Activated T-cell treated with anti-CD3 and anti-CD28 coated beads, Interleukin-2, amount 50 U/mL, for 24 hours (primary cell): ENCODE measurements around the gene NDOR1.

Experiments
- DNase-seq: peaks from one replicate; pipeline ENCODE4 v3.0.0-alpha.2; 2020
- H3K27ac Mint-ChIP-seq: 2 replicates; pipeline ENCODE4 v1.8.0; 2020; ENCODE audit warnings: mild to moderate bottlenecking, mixed read lengths
- H3K27me3 Mint-ChIP-seq: 2 replicates; pipeline ENCODE4 v1.8.0; 2020; ENCODE audit warnings: mixed read lengths
- H3K36me3 Mint-ChIP-seq: 2 replicates; pipeline ENCODE4 v1.8.0; 2020; ENCODE audit warnings: low read depth, mixed read lengths
- H3K4me1 Mint-ChIP-seq: 2 replicates; pipeline ENCODE4 v1.8.0; 2020; ENCODE audit warnings: low read depth, mixed read lengths
- H3K4me3 Mint-ChIP-seq: 2 replicates; pipeline ENCODE4 v1.8.0; 2020; ENCODE audit warnings: mild to moderate bottlenecking, moderate library complexity, mixed read lengths
- H3K9me3 Mint-ChIP-seq: 2 replicates; pipeline ENCODE4 v1.8.0; 2020; ENCODE audit warnings: mixed read lengths

Gene NDOR1

DNA sequence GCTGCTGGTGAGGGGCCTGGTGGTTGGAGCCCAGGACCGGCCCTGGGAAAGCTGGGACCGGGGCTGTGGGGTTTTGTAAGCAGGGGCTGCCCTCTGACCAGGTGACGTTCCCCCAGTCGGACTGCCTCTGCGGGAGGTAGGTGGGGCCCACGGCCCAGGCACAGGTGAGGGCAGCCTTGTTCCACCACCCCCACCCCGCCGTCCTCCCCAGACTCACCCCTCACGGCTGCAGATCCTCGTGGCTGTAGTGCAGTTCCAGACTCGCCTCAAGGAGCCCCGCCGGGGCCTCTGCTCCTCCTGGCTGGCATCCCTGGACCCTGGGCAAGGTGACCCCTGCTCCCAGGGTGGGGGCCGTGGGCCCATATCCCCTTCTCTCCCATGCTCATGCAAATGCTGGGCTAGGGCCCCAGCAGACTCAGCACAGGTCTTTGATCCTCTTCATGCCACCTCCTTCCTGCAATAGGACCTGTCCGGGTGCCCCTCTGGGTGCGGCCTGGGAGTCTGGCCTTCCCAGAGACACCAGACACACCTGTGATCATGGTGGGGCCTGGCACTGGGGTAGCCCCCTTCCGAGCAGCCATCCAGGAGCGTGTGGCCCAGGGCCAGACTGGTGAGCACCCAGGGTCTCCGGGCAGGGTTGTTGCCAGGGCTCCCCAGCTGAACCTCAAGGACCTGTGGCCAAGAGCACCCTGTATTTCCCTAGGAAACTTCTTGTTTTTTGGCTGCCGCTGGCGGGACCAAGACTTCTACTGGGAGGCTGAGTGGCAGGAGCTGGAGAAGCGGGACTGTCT lies 9.9 kb downstream of the NDOR1 start:
- Mint-ChIP-seq H3K27me3 (no peaks in the 10 kb centered on the region), H3K9me3 (no peaks in the 10 kb centered on the region), H3K4me3 (no peak overlapping the region), H3K27ac (no peak overlapping the region), H3K36me3 (peaks cover 59% of the 10 kb centered on the region), H3K4me1 (no peaks in the 10 kb centered on the region)
- no peak for DNase-seq

DNA sequence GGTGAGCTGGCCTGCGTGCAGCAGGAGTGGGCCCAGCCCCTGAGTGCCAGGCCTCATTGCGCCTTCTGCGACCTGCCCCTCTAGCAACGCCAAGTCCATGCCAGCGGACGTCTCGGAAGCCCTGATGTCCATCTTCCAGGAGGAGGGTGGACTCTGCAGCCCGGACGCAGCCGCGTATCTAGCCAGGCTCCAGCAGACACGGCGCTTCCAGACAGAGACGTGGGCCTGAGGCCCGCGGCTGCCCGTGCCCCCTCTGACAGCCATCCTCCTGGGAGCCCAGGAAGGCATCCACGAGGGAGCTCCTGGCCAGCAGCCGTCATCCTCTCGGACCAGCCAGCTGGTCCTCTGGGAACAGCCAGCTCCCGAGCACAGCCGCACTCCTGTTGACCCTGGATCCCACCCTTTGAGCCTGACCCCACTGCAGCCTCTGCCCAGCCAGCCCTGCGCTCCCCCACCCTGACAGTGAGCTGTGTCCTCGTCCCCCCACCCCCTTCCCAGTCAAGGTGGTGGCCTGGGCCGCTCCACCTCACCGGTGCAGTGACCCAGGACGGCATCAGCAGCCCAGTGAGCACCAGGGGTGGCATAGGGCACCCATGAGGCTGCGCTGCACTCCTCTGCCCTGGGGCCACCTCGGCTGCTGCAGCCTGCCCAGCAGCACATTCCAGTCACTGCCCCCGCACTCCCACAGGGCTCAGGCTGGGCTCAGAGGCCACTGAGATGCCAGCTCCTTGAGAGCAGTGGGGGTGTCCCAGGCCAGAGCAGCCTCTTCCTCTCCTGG lies 10.9 kb downstream of the NDOR1 start:
- no peak for DNase-seq
- Mint-ChIP-seq H3K9me3 (no peaks in the 10 kb centered on the region), H3K27ac (no peak overlapping the region), H3K4me3 (no peak overlapping the region), H3K27me3 (no peaks in the 10 kb centered on the region), H3K36me3 (peaks cover 50% of the 10 kb centered on the region), H3K4me1 (no peaks in the 10 kb centered on the region)

DNA sequence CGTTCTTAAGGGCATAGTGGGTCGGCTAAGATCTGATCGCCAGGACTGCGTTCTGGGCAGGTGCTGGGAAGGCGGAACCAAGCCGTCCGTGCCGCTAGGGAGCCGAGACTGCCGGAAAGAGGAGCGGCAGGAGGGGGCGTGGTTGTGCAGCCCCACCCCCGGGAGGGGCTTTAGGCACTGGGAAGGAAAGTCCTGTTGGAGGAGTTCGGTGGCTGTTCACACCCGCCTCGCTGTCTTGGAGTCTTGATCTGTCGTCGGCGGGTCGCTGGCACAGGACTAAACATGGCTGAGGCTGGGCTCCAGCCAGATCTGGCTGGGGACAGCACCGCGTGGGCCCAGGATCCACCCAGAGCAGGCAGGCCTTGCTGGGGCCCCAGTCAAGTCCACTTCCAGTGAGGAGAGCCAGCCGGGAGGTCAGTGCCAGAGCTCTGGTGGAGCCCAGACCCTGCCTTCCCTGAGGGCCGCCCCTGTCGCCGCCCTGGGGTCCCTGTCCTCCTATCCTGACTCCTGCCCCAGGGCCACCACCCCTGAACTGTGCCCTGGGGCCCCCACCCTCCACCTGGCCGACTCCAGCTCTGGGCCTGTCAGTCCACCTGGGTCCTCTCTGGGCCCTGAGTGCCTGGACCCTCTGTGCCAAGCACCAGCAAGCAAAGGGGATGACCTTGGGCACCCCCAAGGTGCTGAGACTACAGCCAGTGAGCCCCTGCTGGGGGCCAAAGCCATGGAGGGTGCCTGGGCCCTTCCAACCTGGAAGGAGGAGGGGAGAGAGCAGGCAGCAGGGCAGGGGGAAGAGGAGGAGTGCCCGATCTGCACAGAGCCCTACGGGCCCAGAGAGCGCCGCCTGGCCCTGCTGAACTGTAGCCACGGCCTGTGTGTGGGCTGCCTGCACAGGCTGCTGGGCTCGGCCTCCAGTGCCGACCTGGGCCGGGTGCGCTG lies 12.0 kb downstream of the NDOR1 start:
- Mint-ChIP-seq H3K36me3 (peaks cover 46% of the 10 kb centered on the region), H3K9me3 (no peaks in the 10 kb centered on the region), H3K4me3 (no peak overlapping the region), H3K4me1 (no peaks in the 10 kb centered on the region), H3K27me3 (no peaks in the 10 kb centered on the region), H3K27ac (no peak overlapping the region)
- no peak for DNase-seq

DNA sequence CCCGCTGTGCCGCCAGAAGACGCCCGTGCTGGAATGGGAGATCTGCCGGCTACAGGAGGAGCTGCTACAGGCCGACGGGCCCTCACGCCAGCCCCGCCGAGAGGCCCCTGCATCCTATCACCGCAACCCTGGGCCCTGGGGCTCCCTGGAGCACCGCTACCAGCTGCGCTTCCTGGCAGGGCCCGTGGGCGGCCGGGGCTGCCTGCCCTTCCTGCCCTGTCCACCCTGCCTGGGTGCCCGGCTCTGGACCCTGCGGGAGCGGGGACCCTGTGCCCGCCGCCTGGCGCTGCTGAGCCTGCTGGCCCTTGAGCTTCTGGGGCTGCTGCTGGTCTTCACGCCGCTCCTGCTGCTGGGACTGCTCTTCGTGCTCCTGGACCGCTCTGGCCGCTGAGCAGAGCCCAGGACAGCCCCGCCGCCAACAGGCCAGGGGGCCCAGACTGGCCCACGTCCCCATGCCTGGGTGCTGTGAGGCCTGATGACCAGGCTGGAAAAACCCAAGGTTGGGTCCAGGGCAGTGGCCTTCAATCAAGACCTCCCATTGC lies 12.8 kb downstream of the NDOR1 start:
- no peak for DNase-seq
- Mint-ChIP-seq H3K27ac (no peak overlapping the region), H3K36me3 (peaks cover 39% of the 10 kb centered on the region), H3K4me1 (peaks cover 5% of the 10 kb centered on the region), H3K27me3 (no peaks in the 10 kb centered on the region), H3K9me3 (no peaks in the 10 kb centered on the region), H3K4me3 (no peak overlapping the region)

DNA sequence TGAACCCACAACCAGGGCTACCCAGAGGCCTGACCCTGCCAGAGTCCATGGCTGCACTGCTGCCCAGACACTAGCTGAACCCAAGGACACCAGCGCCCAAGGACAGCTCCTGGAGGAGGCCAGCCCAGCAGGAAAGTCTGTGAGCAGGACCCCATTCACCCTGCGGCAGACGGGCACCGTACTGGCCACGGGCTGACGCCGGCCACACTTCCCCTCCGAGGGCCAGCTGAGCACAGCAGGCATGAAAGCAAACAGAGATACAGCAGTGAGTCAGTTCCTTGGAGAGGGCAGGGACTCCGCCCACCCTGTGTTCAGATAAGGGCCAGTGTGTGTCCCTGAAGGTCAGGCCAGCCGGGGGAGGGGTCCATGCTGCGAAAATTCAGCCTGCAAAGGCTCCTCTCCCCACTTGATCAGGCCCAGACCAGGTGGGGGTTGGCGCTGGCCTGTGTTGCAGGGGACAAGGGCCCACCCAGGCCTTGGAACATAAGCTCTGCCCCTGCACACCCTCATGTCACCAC lies 13.3 kb downstream of the NDOR1 start:
- peaks cover 39% of the 10 kb centered on the region for H3K36me3 Mint-ChIP-seq

DNA sequence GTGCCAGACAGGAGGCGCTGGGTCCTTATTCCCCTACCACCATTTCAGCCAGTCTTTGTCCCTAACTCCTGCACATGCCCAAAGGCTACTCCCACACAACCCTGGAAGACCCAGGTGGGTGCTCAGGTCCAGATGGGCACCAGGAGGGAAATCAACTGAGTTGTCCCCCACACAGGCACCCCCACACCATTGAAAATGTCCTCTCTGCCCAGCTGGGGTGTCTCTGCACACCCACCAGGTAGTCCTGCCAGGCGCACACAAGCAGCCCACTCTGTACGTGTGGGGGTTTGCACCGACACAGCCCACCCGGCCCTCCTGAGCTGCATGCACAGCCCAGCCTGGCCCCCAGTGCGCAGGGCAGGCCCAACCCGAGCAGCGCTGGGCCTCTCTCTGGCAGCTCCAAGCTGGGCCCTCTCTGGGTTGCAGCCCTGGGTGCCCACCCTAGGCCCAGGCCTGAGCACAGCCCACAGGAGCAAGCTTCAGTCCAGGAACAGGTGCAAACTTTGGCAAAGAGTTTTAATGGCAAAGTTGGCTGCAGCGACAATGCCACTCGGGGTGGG lies 14.3 kb downstream of the NDOR1 start:
- H3K4me1 Mint-ChIP-seq, result peaks cover 9% of the 10 kb centered on the region
- H3K27ac Mint-ChIP-seq, result no peak overlapping the region
- no peaks in the 10 kb centered on the region for H3K9me3 Mint-ChIP-seq
- DNase-seq, result no peak
- no peak overlapping the region for H3K4me3 Mint-ChIP-seq
- H3K27me3 Mint-ChIP-seq, result no peaks in the 10 kb centered on the region
- H3K36me3 Mint-ChIP-seq, result peaks cover 31% of the 10 kb centered on the region

More for the DNA sequence above, 13.3 kb downstream of the NDOR1 start:
- Mint-ChIP-seq H3K9me3 (no peaks in the 10 kb centered on the region), H3K4me1 (peaks cover 5% of the 10 kb centered on the region), H3K27me3 (no peaks in the 10 kb centered on the region), H3K4me3 (no peak overlapping the region), H3K27ac (no peak overlapping the region)
- no peak for DNase-seq

DNA sequence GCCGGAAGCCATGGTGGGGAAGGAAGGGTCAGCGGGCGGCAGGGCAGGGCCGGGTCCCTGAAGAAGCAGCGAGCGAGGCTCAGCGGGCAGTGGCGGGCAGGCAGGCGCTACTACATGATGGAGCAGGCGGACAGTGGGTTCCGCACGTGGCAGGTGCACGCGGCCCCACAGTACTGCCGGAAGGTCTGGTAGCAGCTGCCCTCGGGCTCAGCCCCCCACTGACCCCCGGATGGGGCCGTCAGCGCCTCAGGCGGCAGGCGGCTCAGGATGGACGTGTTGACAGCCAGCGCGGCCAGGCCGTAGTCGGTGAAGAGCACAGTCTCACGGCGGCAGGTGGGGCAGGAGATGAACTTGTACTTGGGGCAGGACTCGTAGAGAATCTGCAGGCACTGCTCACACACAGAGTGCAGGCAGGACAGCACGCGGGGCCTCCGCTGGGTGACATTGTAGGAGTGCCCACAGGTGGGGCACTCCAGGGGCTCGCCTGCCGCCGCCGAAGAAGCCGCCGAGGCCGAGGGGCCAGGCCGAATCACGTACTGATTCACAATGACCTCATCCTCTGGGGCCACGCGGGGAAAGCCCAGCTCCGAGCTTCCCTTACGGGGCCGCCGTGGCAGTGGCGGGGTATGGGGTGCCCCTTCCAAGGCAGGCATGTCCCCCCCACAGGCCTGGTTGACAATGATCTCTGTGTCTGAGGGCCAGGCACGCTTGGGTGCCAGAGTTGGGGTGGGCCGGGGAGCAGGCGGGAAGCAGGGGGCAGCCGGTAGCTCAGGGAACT lies 15.0 kb downstream of the NDOR1 start:
- DNase-seq, result no peak
- Mint-ChIP-seq H3K9me3 (no peaks in the 10 kb centered on the region), H3K4me3 (peak overlapping the region; percentile 39), H3K27me3 (no peaks in the 10 kb centered on the region), H3K36me3 (peaks cover 26% of the 10 kb centered on the region), H3K4me1 (peaks cover 11% of the 10 kb centered on the region), H3K27ac (no peak overlapping the region)

DNA sequence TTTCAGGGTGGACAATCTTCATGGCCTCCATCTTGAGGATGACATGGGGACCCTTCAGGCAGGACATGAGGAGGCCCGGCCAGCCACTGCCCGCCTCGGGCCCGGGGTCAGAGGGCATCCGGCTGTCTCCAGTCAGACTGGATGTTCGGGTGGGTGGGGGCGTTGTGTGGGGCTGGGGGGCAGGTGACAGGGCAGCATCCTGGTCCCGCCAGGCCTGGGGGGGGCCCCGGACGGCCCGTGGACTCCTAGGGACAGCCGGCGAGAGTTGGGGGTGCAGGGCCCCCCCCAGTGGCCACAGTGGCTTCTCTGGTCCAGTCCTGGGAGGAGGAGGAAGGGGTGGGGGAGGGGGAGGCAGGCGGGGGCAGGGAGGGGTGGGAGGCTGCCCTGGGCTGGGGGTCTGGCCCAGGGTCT lies 15.6 kb downstream of the NDOR1 start:
- H3K27me3 Mint-ChIP-seq, result no peaks in the 10 kb centered on the region
- no peaks in the 10 kb centered on the region for H3K9me3 Mint-ChIP-seq
- H3K36me3 Mint-ChIP-seq, result peaks cover 20% of the 10 kb centered on the region
- no peak for DNase-seq
- H3K4me1 Mint-ChIP-seq, result peaks cover 11% of the 10 kb centered on the region
- H3K27ac Mint-ChIP-seq, result no peak overlapping the region
- H3K4me3 Mint-ChIP-seq, result peak overlapping the region; percentile 39

DNA sequence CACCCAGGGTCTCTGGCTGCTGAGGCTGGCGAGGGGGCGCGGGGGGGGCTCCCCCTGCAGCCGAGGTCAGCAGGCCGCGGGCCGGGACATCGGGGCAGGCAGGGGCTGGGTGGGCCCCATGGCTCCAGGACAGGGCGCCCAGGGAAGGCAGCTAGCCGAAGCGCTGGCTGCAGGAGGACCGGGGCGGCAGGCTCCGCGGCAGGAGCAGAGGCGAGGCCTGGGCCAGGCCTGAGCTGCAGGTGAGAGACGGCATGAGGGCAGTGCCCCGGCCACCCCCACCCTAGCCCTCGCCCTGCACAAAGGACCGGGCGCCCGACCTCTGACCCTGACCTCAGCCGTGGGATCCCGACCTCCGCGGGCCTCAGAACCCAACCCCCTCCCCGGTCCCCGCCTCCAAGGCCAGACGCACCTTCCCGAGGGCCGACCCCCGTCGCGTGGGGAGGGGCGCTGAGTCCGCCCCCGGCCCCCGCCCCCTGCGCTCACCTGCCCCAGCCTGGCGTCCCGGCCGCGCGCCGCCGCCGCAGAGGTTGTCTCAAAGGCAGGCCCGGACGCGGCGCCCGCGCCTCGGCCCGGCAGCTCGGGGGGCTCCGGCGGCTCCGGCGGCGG lies 16.1 kb downstream of the NDOR1 start:
- Mint-ChIP-seq H3K4me1 (peaks cover 11% of the 10 kb centered on the region), H3K36me3 (peaks cover 15% of the 10 kb centered on the region), H3K27ac (peak overlapping the region; percentile 14), H3K27me3 (no peaks in the 10 kb centered on the region), H3K9me3 (no peaks in the 10 kb centered on the region), H3K4me3 (peak overlapping the region; percentile 45)
- DNase-seq, result peak; percentile 47

DNA sequence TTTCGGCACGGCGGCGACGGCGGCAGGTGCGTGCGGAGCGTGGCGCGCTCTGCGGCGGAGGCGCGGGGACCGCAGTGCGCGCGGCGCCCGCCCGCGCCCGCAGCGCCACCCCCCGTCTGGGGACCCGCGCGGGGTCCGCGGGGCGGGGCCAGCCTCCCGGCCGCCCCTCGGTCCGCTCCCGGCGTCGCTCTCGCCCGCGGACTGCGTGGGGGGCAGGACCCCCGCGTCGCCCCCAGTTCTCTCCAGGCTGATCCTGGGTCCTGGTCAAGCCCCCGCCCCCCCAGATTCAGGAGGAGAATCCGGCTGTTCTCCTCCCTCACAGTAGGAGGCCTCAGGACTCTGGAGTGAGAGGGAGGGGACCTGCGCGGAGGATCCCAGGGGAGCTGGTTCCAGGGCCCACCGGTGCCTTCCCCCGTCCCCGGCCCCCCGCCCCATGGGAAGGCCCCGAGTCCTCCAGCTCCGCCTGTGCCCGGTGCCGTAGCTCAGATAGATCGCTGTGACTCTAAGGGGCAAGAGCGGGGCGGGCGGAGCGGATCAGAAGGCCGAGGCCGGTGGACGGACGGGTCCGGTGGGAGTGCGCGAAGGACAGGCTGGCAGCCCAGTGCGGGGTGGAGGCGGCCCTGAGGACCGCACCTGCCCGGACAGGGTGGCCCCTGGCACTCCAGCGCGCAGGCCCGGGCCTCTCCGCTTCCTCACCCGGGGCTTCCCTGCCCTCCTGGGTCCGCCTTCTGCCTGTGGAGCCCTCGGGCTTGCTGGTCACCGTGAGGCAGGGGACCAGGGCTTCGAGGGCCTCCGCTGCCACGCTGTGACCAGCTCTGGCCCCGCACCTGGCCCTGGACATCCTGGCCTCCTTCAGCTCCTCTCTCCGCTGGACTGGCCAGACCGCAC lies 16.9 kb downstream of the NDOR1 start, which contains the start of gene RNF208:
Gene RNF208 (minus strand): TSS at position 51 of the 888 bp plus-strand sequence. CDS start 1,028 bp downstream, outside the sequence.
- peaks cover 11% of the 10 kb centered on the region for H3K4me1 Mint-ChIP-seq
- H3K4me3 Mint-ChIP-seq, result peak within 1 kb of the TSS; percentile 81
- H3K27me3 Mint-ChIP-seq, result peaks cover 1% of the 10 kb centered on the region
- H3K27ac Mint-ChIP-seq, result peak within 1 kb of the TSS; percentile 84
- DNase-seq, result peak; percentile 65
- no peaks in the 10 kb centered on the region for H3K9me3 Mint-ChIP-seq
- H3K36me3 Mint-ChIP-seq, result peaks cover 8% of the 10 kb centered on the region

DNA sequence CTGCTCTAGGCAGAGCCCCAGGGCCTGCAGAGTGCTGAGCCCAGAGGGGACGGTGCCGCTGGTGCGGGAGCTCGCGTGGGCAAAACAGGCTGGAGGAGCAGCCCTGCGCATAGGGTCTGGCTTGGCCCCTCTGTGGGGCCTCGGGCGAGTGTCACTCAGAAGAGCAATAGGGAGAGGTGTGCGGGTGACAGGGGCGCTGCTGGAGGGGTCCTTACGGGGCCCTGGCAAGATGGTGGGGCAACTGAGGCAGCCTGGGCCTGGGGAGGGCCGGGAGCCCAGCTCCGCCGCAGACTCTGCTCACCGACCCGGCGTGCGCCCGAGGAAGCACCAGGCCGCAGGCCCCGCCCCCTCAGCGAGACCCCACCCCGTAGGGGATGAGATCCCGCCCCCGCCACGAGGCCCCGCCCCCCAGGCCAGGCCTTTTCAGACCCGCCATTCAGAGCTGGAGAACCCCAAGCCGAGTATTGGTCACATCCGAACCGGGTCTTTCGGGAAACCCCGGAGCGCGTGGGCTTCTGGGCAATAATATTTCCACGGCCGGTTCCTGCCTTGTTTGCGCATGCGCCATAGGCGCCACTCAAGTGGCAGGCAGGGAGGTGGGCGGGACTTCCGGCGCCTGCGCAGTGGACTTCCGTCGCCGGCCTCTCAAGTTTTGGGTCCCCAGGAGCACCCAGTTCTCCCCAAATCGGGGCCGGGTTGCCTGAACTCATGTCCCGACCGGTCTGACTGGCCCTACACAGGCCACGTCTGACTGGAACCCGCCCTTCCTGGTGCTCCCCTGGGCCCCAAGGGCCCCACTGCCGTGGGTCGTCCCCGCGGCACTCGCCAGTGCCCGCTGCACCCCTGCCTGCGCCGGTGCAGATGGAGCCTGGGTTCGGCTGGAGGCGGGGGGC lies 17.8 kb downstream of the NDOR1 start:
- DNase-seq, result peak; percentile 98
- H3K4me1 Mint-ChIP-seq, result peaks cover 13% of the 10 kb centered on the region
- peak overlapping the region; percentile 84 for H3K27ac Mint-ChIP-seq
- H3K36me3 Mint-ChIP-seq, result peaks cover 8% of the 10 kb centered on the region
- peak overlapping the region; percentile 81 for H3K4me3 Mint-ChIP-seq
- H3K27me3 Mint-ChIP-seq, result peaks cover 4% of the 10 kb centered on the region
- no peaks in the 10 kb centered on the region for H3K9me3 Mint-ChIP-seq
